Esophagus squamous epithelium (tissue), 5 donors: ENCODE data around the gene PALD1. TPM values are rescaled to one million over a fixed set of nuclear protein-coding genes. Genes with fewer than 3 reads are reported as not detected.

ENCODE experiments used
- DNase-seq: peaks from one replicate; lab custom pipeline; 2025; lab: John Stamatoyannopoulos, UW
- H3K27ac ChIP-seq, 4 donors: fragments of 200-600 bp; sonication (generic); one replicate each; pipeline ENCODE4 v1.5.1; 2016 to 2019; ENCODE audit warnings: mild to moderate bottlenecking in 1 of 4
- H3K27me3 ChIP-seq, 4 donors: fragments of 200-600 bp; sonication (generic); 1 replicate in 3 of 4; 2 replicates in 1 of 4; pipeline versions ENCODE4 v1.5.1 to v1.6.0; 2017 to 2021; ENCODE audit warnings: antibody characterized with exemption in 1 of 4
- H3K36me3 ChIP-seq, 3 donors: fragments of 200-600 bp; sonication (generic); one replicate each; pipeline ENCODE4 v1.5.1; 2016 to 2019
- H3K4me1 ChIP-seq, 3 donors: fragments of 200-600 bp; sonication (generic); one replicate each; pipeline ENCODE4 v1.5.1; 2017 to 2019
- H3K4me3 ChIP-seq, 4 donors: fragments of 200-600 bp; sonication (generic); 1 replicate in 3 of 4; 2 replicates in 1 of 4; pipeline ENCODE4 v1.5.1; 2016 to 2019; ENCODE audit warnings: mild to moderate bottlenecking in 2 of 4, moderate library complexity in 1 of 4
- H3K9me3 ChIP-seq, 3 donors: fragments of 200-600 bp; sonication (generic); one replicate each; pipeline ENCODE4 v1.5.1; 2016 to 2019
- POLR2A ChIP-seq, 4 donors: fragments of 450-650 bp; IDR thresholded peaks; one replicate each; pipeline ENCODE4 v1.6.1; 2017; ENCODE audit warnings: antibody characterized with exemption in 4 of 4, mild to moderate bottlenecking in 4 of 4, moderate library complexity in 3 of 4
- WGBS, 2 donors: methylation state at CpG; one replicate each; pipeline ENCODE4 v1.1.5; 2018; 5-methylcytosine and 5-hydroxymethylcytosine counted together
- intact Hi-C: fragments of 100-400 bp; cut with DNase I; formaldehyde crosslinking; loops from one replicate; pipeline ENCODE4 v1.15.0; 2022
- total RNA-seq, 4 donors: library from RNA; depleted of rRNA; stranded (reverse); fragments of >200 nt; gene quantifications; one replicate each; pipeline ENCODE4 v1.1.0, GENCODE V29; 2016
- TF ChIP-seq, protein P1 (sequence below), 6 experiments: fragments of 450-650 bp in 4 of 6; fragments of 200-600 bp in 2 of 6; sonication (generic) in 2 of 6; IDR thresholded peaks; one replicate each; pipeline ENCODE4 v1.5.1; 2016 to 2019; ENCODE audit warnings: antibody characterized with exemption in 6 of 6, mild to moderate bottlenecking in 4 of 6, moderate library complexity in 4 of 6
- donor health status: DM: yes; HTN: yes; CAD: no.

PALD1 gene
- total RNA-seq, 4 donors from 2014 or later: 2.6 to 11.3 (median 4.5) TPM

DNA sequence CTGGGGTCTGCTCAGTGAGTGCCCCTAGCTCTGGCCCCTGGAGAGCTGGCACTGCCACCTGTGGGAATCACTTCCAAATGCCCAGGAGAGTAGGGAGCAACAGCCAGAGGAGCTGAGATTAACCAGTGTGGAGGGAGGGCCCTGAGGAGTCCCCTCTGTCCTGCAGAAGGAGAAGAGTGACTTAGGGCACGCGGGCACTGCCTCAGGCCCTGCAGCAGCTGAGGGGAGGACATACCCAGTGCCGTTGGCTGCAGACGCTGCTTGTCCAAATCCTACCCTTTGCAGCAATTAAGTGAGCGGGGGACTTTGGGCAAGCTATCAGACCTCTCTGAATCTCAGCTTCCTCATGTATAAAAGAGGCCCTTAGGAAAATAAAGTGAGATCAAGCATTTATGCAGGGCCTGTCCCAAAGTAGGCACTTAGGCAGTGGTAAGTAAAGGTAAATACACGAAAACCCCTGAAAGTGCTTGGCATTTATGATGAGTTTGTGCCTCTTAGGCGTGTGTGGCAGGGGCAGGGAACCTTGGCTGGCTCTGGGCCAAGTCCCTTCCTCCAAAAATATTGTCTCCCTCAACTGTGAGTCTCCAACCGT, 107.1 kb downstream of the PALD1 start:
- intact Hi-C loops: no loop called here
- Histone ChIP-seq H3K27ac (no peak overlapping the region), H3K36me3 (no peaks in the 10 kb centered on the region), H3K4me3 (no peak overlapping the region), H3K4me1 (peaks cover 0 to 26% (median 3%) of the 10 kb centered on the region in 3 donors), H3K9me3 (no peaks in the 10 kb centered on the region), H3K27me3 (no peaks in the 10 kb centered on the region)
- TF ChIP-seq, protein P1, sequence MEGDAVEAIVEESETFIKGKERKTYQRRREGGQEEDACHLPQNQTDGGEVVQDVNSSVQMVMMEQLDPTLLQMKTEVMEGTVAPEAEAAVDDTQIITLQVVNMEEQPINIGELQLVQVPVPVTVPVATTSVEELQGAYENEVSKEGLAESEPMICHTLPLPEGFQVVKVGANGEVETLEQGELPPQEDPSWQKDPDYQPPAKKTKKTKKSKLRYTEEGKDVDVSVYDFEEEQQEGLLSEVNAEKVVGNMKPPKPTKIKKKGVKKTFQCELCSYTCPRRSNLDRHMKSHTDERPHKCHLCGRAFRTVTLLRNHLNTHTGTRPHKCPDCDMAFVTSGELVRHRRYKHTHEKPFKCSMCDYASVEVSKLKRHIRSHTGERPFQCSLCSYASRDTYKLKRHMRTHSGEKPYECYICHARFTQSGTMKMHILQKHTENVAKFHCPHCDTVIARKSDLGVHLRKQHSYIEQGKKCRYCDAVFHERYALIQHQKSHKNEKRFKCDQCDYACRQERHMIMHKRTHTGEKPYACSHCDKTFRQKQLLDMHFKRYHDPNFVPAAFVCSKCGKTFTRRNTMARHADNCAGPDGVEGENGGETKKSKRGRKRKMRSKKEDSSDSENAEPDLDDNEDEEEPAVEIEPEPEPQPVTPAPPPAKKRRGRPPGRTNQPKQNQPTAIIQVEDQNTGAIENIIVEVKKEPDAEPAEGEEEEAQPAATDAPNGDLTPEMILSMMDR (IDR thresholded peaks at IDR 0.05): no peak
- TF ChIP-seq POLR2A (IDR thresholded peaks at IDR 0.05): no peak
- 47 to 77% methylated on average over 3 to 6 of the region's 8 CpGs for whole genome bisulfite sequencing, 2 donors
- no peak for DNase-seq

DNA sequence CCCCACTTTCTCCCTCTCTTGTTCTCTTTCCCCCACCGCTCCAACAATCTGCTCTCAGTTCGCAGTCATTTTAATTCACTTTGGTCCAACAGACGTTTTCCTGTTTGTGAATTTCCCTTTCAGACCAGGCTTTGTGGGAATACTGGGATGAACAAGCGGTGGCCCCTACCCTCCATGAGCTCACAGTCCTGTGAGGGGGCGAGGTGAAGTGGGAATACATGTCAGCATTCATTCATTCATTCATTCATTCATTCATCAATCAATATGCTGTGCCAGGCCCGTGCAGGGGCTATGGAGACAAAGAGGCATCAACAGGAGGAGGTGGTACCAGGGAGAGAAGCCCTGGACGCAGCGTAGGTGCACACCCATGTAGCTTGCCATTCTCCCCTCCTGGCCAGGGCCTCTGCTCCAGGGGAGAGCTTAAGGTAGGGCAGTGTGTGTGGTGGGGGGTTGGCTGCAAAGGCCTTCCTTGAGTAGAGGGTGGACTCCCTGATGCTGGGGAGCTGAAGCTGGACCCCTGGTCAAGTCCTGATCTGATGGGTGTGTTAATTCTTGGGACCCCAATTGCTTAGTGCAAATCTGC, 107.9 kb downstream of the PALD1 start:
- H3K27ac ChIP-seq: no peak overlapping the region
- intact Hi-C loops: no loop called here
- no peaks in the 10 kb centered on the region for H3K9me3 ChIP-seq
- TF ChIP-seq, protein P1 (IDR thresholded peaks at IDR 0.05): no peak
- no peak for TF ChIP-seq POLR2A (IDR thresholded peaks at IDR 0.05)
- WGBS, 2 donors: 71 to 82% methylated on average over 7 to 8 of the region's 8 CpGs
- no peak overlapping the region for H3K4me3 ChIP-seq
- H3K4me1 ChIP-seq: peaks cover 0 to 26% (median 3%) of the 10 kb centered on the region in 3 donors
- no peaks in the 10 kb centered on the region for H3K27me3 ChIP-seq
- H3K36me3 ChIP-seq: no peaks in the 10 kb centered on the region
- DNase-seq: no peak

DNA sequence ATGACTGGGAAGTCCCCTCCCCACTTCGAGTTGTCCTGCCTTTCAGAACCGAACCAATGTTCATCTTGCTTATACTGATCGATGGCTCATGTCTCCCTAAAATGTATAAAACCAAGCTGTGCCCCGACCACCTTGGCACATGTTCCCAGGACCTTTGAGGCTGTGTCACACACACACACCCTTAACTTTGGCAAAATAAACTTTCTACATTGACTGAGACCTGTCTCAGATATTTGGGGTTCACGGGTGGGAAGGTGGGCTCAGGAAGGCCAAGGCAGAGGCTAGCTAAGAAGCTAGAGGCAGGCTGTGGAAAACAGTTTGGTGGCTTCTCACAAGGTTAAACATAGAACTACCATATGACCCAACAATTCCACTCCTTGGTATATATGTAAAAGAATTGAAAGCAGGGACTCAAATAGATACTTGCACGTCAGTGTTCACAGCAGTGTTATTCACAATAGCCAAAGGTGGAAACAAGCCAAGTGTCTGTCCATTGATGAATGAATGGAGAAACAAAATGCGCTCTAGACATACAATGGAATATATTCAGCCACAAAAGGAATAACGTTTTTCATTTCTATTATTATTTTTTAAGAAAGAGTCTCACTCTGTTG, 108.6 kb downstream of the PALD1 start:
- Histone ChIP-seq H3K4me3 (no peak overlapping the region), H3K27me3 (no peaks in the 10 kb centered on the region), H3K36me3 (no peaks in the 10 kb centered on the region), H3K9me3 (no peaks in the 10 kb centered on the region), H3K4me1 (peaks cover 0 to 26% (median 3%) of the 10 kb centered on the region in 3 donors), H3K27ac (no peak overlapping the region)
- no peak for DNase-seq
- 68 to 70% methylated on average over 8 of the region's 8 CpGs for WGBS, 2 donors
- no peak for TF ChIP-seq POLR2A (IDR thresholded peaks at IDR 0.05)
- TF ChIP-seq, protein P1 (IDR thresholded peaks at IDR 0.05): no peak
- intact Hi-C loops: no loop called here

DNA sequence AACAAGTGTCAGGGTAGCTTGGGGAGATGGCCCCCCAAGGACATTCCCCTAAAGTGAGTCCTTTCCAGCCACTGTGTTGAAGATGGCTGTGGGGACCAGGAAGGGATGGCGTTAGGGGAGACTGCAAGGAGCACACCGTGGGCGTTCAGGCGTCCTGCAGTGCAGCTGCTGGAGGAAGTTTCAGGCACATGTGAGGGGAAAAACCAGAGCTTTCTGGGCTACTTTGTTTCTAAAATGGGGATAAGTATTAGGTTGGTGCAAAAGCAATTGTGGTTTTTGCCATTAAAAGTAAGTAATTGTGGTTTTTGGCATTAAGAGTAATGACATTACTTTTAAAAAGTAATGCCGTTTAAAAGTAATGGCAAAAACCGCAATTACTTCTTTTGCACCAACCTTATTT, 109.7 kb downstream of the PALD1 start:
- intact Hi-C loops: no loop called here
- H3K27me3 ChIP-seq: no peaks in the 10 kb centered on the region
- no peak for TF ChIP-seq POLR2A (IDR thresholded peaks at IDR 0.05)
- TF ChIP-seq, protein P1 (IDR thresholded peaks at IDR 0.05): no peak
- peaks cover 0 to 26% (median 3%) of the 10 kb centered on the region in 3 donors for H3K4me1 ChIP-seq
- H3K36me3 ChIP-seq: no peaks in the 10 kb centered on the region
- no peak for DNase-seq
- WGBS, 2 donors: 64 to 69% methylated on average over 6 of the region's 6 CpGs
- H3K9me3 ChIP-seq: no peaks in the 10 kb centered on the region
- no peak overlapping the region for H3K27ac ChIP-seq
- no peak overlapping the region for H3K4me3 ChIP-seq
